ENCODE measurements around the gene MYH10.

MYH10 gene

GRCh38 chr17:8499614-8500013 is 130.9 kb downstream of the MYH10 start:
- ChIA-PET CTCF (no interaction called here), POLR2A (no interaction called here)
- TF ChIP-seq CTCF (IDR thresholded peaks at IDR 0.05; ENCODE audit: insufficient read depth, low read length, missing control alignments) = no peak
- DNase-seq (ENCODE audit: low read depth, low spot score) = no peak
- no peak overlapping the region for H3K4me3 ChIP-seq (ENCODE audit: low read depth, low read length)

- DNase-seq (ENCODE audit: low read depth, low spot score) = no peak
- TF ChIP-seq CTCF (IDR thresholded peaks at IDR 0.05; ENCODE audit: insufficient read depth, low read length, missing control alignments) = no peak
- no peak overlapping the region for H3K4me3 ChIP-seq (ENCODE audit: low read depth, low read length)
- ChIA-PET POLR2A (no interaction called here), CTCF (no interaction called here)
These were observed 131.4 kb downstream of the MYH10 start for GRCh38 chr17:8499171-8499570.

GRCh38 chr17:8496081-8496480 is 134.4 kb downstream of the MYH10 start:
- no peak for DNase-seq (ENCODE audit: low read depth, low spot score)
- ChIA-PET POLR2A (no interaction called here), CTCF (interaction anchor here (1.1 kb wide), 1 partner anchor 12 kb away, joined by 3 read pairs; no protein-coding TSS in a partner anchor)
- TF ChIP-seq CTCF (IDR thresholded peaks at IDR 0.05; ENCODE audit: insufficient read depth, low read length, missing control alignments) = no peak
- no peak overlapping the region for H3K4me3 ChIP-seq (ENCODE audit: low read depth, low read length)

GRCh38 chr17:8494506-8495111 is 135.9 kb downstream of the MYH10 start:
- CTCF ChIA-PET = interaction anchor here (1.0 to 1.2 kb wide), 2 partner anchors 252 to 253 kb away, joined by 3 to 4 read pairs; no protein-coding TSS in a partner anchor
- POLR2A ChIA-PET = no interaction called here
- TF ChIP-seq CTCF (IDR thresholded peaks at IDR 0.05; ENCODE audit: insufficient read depth, low read length, missing control alignments) = no peak

GRCh38 chr17:8494021-8494420 is 136.5 kb downstream of the MYH10 start:
- H3K4me3 ChIP-seq (ENCODE audit: low read depth, low read length) = no peak overlapping the region
- TF ChIP-seq CTCF (IDR thresholded peaks at IDR 0.05; ENCODE audit: insufficient read depth, low read length, missing control alignments) = no peak
- no peak for DNase-seq (ENCODE audit: low read depth, low spot score)
- ChIA-PET CTCF (interaction anchor here (0.7 kb wide), 1 partner anchor 16 kb away, joined by 4 read pairs; no protein-coding TSS in a partner anchor), POLR2A (no interaction called here)

More at GRCh38 chr17:8494506-8495111, 135.9 kb downstream of the MYH10 start:
- no peak for DNase-seq (ENCODE audit: low read depth, low spot score)
- H3K4me3 ChIP-seq (ENCODE audit: low read depth, low read length) = no peak overlapping the region

- CTCF ChIA-PET = interaction anchor here (1.3 to 2.1 kb wide), 4 partner anchors 10 to 432 kb away, joined by 3 to 6 read pairs (median 4); no protein-coding TSS in a partner anchor
- H3K4me3 ChIP-seq (ENCODE audit: low read depth, low read length) = no peak overlapping the region
- TF ChIP-seq CTCF (IDR thresholded peaks at IDR 0.05; ENCODE audit: insufficient read depth, low read length, missing control alignments) = no peak
- DNase-seq (ENCODE audit: low read depth, low spot score) = no peak
- POLR2A ChIA-PET = no interaction called here
These were observed 138.4 kb downstream of the MYH10 start for GRCh38 chr17:8492121-8492520.
